GM12891 (cell line): ENCODE measurements around the gene EVA1B.

Experiments used
- DNase-seq: peaks from one replicate; pipeline ENCODE4 v3.0.0; 2011; ENCODE audit warnings: low spot score; ENCODE audit not compliant: insufficient read length
- FAIRE-seq: peaks from 2 replicates; lab custom pipeline; 2011; peaks lifted over from hg19 to GRCh38; lab: Jason Lieb, UNC
- PAX5 ChIP-seq: IDR thresholded peaks from 2 replicates; pipeline ENCODE4 v1.6.1; 2011; ENCODE audit warnings: low read length, moderate library complexity, mild to moderate bottlenecking; ENCODE audit not compliant: insufficient read depth, severe bottlenecking
- POLR2A ChIP-seq: IDR thresholded peaks from 2 replicates; pipeline ENCODE4 v1.6.1; 2011; ENCODE audit warnings: low read depth, low read length, control low read depth
- POLR2AphosphoS5 ChIP-seq: IDR thresholded peaks from 2 replicates; pipeline ENCODE4 v1.6.1; 2011; ENCODE audit warnings: low read depth, low read length, control low read depth
- POU2F2 ChIP-seq: IDR thresholded peaks from 2 replicates; pipeline ENCODE4 v1.6.1; 2011; ENCODE audit warnings: low read depth, mild to moderate bottlenecking, control low read depth, low read length, moderate library complexity
- SPI1 ChIP-seq: IDR thresholded peaks from 2 replicates; pipeline ENCODE4 v1.6.1; 2011; ENCODE audit warnings: low read depth, low read length, control low read depth
- TAF1 ChIP-seq: IDR thresholded peaks from 2 replicates; pipeline ENCODE4 v1.6.1; 2011; ENCODE audit warnings: low read depth, low read length, control low read depth

EVA1B gene

DNA sequence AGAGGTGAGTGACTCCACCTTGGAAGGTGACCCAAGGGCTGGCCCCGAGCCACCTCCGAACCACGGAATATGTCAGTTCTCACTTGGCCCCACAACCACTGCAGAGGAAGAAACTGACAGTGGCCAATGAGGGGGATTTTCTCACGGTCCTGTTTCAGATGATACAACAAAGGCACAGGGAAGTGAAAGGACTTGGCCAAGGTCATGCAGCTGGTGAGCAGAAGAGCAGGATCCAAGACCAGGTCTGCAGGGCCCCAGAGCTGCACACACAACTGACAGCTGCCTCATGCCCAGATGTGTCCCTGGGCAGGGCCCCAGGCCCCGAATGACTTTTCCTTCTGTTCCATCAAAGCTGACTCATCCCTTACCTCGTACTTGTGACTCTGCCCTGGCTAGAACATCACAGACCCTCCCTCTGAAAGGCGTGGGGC lies 25.8 kb upstream of the EVA1B start:
- TF ChIP-seq POLR2AphosphoS5, result no peak
- TF ChIP-seq POU2F2, result peak; percentile 45; the same call in 1 of the 2 replicates
- TF ChIP-seq PAX5, result no peak
- no peak for TF ChIP-seq POLR2A
- peak; percentile 88 for TF ChIP-seq SPI1
- DNase-seq, result peak; percentile 71
- FAIRE-seq, result peak; percentile 97

DNA sequence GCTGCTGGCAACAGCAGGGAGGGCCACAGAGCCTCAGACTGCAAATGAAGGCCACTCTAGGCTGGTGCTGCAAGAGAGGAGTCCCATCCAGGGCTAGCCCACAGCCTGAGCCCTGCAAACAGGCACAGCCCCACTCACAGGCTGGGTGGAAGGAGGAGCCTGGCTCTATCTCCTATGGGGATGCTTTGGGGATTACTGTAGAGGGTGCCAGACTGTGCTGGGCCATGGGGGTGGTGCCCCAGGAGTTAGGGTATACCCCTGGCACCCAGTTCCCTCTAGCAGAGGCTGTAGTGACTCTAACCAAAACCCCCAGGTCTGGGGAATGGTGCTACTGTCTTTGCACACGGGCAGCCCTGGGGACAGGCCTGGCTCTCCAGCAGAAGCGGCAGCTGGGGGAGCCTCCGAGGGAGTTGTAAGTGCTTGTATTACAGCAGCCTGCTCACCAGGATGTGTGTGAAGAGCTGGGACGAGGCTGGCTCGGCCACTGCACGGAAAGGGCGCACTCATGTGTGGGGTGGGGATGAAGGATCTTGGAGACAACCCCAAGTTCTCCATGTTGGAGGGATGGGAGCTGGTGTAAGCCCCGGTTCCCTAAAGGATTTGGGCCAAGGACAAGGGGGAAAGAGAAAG lies 23.4 kb upstream of the EVA1B start:
- no peak for FAIRE-seq
- no peak for TF ChIP-seq POU2F2
- no peak for TF ChIP-seq TAF1
- TF ChIP-seq PAX5, result no peak
- no peak for DNase-seq

DNA sequence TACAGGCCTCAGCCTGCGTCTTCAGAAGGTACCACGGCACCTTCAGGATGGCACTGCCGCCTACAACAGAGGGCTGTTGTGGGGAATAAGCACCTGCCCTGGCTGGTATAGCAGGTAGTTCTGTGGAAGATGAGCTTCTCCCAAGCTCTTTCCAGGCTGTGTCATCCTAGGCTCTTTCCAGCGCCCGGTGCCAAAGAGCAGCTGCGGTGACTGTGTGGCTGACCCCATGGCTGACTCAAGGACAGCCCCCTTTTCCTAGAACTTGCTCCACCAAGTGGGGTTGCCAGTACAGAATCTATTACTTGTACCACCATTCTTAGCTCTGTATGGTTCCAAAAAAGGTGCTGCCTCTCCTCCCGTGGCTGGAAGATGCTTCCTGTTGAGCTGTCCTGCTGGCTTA lies 21.9 kb upstream of the EVA1B start:
- TF ChIP-seq POU2F2, result no peak
- TF ChIP-seq SPI1, result no peak
- TF ChIP-seq POLR2AphosphoS5, result no peak
- TF ChIP-seq POLR2A, result no peak
- TF ChIP-seq TAF1, result no peak
- no peak for TF ChIP-seq PAX5
- DNase-seq (no peak), FAIRE-seq (no peak)

DNA sequence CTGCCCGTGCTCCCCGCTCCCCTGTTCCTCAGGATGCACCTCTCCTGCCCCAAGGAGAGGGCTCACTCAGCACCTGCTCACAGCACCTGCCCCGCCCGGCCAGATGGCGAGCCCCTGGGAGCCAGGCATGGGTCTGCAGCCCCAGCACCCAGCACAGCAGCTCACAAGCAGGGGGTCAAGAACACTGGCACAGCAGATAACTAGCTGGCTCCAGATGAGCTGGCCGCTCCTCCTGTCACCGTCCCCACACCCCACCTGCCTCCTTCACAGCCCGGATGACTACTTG lies 20.9 kb upstream of the EVA1B start:
- DNase-seq (no peak), FAIRE-seq (no peak)
- no peak for TF ChIP-seq TAF1
- no peak for TF ChIP-seq SPI1
- no peak for TF ChIP-seq POU2F2
- TF ChIP-seq PAX5, result no peak
- TF ChIP-seq POLR2A, result no peak
- no peak for TF ChIP-seq POLR2AphosphoS5

DNA sequence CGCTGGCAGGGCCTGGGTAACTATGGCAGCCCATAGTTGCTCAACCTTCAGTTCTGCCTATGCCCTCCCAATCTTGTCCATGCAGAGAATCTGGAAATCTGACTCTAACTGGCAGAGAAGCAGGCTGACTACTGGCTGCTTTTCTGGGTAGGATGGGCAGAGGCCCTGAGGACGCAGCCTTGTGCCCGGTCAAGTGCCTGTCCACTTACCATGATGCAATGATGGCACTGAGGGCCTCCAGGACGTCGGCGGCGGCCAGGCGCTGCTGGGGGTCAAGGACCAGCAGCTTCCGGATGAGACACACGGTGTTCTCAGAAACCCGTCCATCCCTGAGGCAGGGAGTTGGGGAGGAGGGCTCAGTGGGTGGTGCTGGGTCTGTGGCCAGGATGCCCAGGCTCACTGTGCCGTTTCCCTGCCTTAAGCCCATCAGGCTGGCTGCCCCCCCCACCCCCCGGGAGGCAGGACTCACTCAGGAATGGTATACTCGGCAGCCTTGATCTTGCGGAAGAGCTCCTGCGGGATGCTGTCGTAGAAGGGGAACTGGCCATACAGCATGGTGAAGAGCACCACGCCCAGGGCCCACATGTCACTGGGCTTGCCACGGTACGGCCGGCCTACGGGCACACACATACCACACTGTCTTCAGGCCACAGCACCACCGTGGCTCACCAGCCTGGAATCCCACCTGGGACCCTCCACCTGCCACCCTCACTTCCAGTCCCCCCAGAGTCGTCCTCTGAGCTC lies 20.4 kb upstream of the EVA1B start:
- DNase-seq (no peak), FAIRE-seq (no peak)
- TF ChIP-seq POLR2A, result no peak
- no peak for TF ChIP-seq POLR2AphosphoS5
- no peak for TF ChIP-seq PAX5
- TF ChIP-seq POU2F2, result no peak
- no peak for TF ChIP-seq SPI1
- TF ChIP-seq TAF1, result no peak

DNA sequence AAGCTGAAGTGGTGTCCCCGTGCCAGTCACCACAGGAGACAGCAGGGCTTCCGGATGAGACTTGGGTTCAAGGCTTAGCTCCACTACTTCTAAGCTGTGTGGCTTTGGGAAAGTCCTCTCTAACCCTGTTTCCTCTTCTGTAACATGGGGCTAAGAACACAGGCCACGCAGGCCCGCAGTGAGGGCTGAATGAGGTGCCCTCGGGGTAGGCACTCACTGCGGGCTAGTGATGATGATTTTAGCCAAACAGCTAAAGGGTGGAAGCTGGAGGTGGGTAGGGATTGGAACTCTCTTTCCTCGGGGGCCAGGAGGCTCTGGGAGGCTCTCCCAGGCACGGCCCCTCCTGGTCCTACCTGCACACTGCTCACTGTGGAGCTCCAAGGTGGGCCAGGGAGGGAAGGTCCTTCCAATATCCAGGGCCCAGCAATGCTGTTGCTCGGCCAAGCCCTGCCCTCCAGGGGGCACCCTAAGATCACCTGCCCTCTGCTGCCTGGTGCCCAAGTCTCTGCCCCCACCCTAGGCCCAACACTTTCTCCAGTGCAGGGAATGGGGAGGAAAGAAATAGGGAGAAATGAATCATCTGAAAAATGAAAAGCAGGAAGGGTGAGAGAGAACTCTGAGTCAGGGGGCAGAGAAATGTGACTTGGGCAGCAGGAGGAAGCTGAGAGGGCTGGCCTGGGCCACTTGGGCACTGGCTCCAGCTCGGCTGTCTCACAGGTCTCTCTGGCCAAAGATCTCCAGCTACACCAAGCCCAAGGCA lies 19.2 kb upstream of the EVA1B start:
- DNase-seq (peak; percentile 55), FAIRE-seq (peak; percentile 69)
- TF ChIP-seq POLR2AphosphoS5, result no peak
- TF ChIP-seq POLR2A, result no peak
- no peak for TF ChIP-seq PAX5
- TF ChIP-seq POU2F2, result no peak
- TF ChIP-seq SPI1, result no peak
- TF ChIP-seq TAF1, result no peak

DNA sequence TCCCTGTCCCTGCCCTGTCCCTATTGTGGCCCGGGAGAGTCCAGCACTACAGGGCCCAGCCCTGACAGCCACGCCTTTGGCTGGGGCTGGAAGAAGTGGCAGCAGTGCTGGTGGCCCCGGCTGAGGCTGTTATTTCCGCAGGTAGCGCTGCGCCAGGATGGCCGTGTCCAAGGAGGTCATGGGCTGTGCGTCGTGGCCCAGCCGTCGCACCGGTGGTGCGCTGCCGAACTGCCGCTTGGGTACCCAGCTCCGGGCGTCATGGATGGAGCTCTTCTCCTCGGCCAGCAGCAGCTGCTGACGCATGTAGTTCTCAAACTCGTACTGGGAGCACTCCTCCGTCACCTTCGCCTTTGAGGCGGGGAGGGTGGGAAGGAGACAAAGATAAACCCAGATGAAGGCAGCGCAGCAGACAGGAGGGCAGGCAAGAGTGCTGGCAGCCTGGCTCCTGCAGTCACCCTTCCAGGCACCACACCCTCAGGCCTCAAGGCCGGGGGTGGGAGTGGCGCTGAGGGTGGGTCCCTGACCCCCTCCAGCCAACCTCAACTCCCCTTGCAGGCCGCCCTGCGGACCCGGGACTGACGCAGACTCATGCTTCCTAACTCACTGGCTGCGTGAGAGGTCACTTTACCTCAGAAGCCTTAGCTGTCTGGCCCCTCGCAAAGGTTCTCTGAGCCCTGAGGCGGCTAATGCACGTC lies 18.3 kb upstream of the EVA1B start:
- no peak for DNase-seq
- no peak for FAIRE-seq
- TF ChIP-seq POLR2A (no peak), PAX5 (no peak), TAF1 (no peak), POU2F2 (no peak), POLR2AphosphoS5 (no peak), SPI1 (no peak)

DNA sequence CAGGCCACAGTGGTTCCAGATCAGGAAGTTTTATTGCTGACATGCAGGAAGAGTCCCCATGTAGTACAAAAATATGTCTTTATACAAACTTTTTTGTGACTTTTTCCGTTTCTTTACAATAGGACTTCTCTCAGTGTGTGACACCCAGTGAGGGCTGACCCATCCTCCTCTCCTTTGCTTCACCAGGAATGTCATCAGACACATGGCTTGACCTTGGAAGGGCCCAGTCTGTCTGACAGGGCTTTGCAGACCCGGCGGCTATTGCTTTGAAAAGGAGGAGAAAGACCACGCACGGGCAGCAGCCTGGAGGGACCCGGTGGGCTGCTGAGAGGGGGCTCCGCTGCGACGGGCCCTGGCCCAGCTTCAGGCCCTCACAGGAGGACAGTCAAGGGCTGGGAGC lies 16.2 kb upstream of the EVA1B start:
- no peak for TF ChIP-seq POLR2AphosphoS5
- TF ChIP-seq POLR2A, result no peak
- FAIRE-seq, result no peak
- DNase-seq, result no peak

DNA sequence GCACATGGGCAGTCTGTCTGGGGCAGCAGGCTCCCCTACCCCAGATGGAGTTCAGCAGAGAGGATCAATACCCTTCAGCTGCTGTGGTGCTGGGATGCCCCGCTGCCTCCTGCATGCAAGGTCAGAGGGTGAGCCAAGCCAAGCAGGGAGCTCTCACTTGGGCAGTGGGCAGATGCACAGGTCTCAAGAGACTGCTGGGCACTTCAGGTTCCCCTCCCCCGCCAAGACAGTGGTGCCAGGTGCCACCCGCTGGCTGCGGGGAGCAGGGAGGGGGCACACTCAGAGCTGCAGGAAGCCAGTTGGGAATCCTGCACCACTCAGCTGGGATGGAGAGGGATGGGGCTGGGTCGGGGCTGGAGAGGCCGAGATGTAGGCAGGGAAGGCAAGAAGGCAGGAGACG lies 15.8 kb upstream of the EVA1B start:
- DNase-seq (no peak), FAIRE-seq (no peak)

More for the DNA sequence above, 15.8 kb upstream of the EVA1B start:
- no peak for TF ChIP-seq SPI1
- TF ChIP-seq POLR2A, result no peak
- no peak for TF ChIP-seq TAF1
- no peak for TF ChIP-seq PAX5
- no peak for TF ChIP-seq POU2F2
- TF ChIP-seq POLR2AphosphoS5, result no peak
